ENCODE results near the gene SLC39A8. TPM values are rescaled to one million over a fixed set of nuclear protein-coding genes. Genes with fewer than 3 reads are reported as not detected.

SLC39A8 gene
- total RNA-seq, 4 donors from 2014 or later: 2.9 to 8.6 (median 6.3) TPM

GRCh38 chr4:102321260-102321995 is 23.9 kb downstream of the SLC39A8 start:
- H3K36me3 ChIP-seq: no peaks in the 10 kb centered on the region
- H3K27me3 ChIP-seq: no peaks in the 10 kb centered on the region
- no peaks in the 10 kb centered on the region for H3K9me3 ChIP-seq
- DNase-seq: no peak
- H3K27ac ChIP-seq: no peak overlapping the region
- TF ChIP-seq CTCF (IDR thresholded peaks at IDR 0.05) (no peak), POLR2A (IDR thresholded peaks at IDR 0.05) (no peak)
- H3K4me3 ChIP-seq: no peak overlapping the region
- intact Hi-C loops (cut with DNase I): no loop called here
- H3K4me1 ChIP-seq: no peaks in the 10 kb centered on the region
- WGBS, 2 donors: 81 to 89% methylated on average over 10 to 11 of the region's 11 CpGs

DNA sequence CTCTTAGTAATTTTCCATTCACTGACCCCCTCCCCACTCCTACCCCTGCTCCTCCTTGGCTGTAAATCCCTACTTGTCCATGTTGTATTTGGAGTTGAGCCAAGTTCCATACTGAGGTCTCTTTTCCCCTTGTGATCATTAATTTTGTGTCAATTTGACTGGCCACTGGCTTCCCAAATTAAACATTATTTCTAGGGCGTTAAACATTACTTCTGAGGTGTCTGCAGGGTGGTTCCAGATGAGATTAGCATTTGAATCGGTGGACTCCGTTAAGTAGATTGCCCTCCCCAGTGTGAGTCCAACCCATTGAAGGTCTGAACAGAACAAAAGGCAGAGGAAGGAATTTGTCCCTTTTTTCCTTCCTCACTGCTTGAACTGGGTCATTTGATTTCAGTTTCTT is 25.7 kb downstream of the SLC39A8 start:
- no peaks in the 10 kb centered on the region for H3K9me3 ChIP-seq
- no peaks in the 10 kb centered on the region for H3K4me1 ChIP-seq
- intact Hi-C loops (cut with DNase I): no loop called here
- H3K27me3 ChIP-seq: no peaks in the 10 kb centered on the region
- no peak for TF ChIP-seq CTCF (IDR thresholded peaks at IDR 0.05)
- H3K27ac ChIP-seq: no peak overlapping the region
- H3K4me3 ChIP-seq: no peak overlapping the region
- DNase-seq: no peak
- WGBS, 2 donors: 72 to 76% methylated on average over 3 of the region's 3 CpGs
- no peaks in the 10 kb centered on the region for H3K36me3 ChIP-seq

GRCh38 chr4:102318526-102318925 is 26.8 kb downstream of the SLC39A8 start:
- Histone ChIP-seq H3K9me3 (no peaks in the 10 kb centered on the region), H3K27me3 (no peaks in the 10 kb centered on the region), H3K27ac (no peak overlapping the region), H3K4me1 (no peaks in the 10 kb centered on the region), H3K36me3 (no peaks in the 10 kb centered on the region), H3K4me3 (no peak overlapping the region)
- TF ChIP-seq POLR2A (IDR thresholded peaks at IDR 0.05): no peak
- no peak for TF ChIP-seq CTCF (IDR thresholded peaks at IDR 0.05)
- no peak for DNase-seq
- 66 to 85% methylated on average over 5 of the region's 5 CpGs for WGBS, 2 donors
- intact Hi-C loops (cut with DNase I): no loop called here

- H3K27ac ChIP-seq: no peak overlapping the region
- intact Hi-C loops (cut with DNase I): no loop called here
- no peak for DNase-seq
- no peak overlapping the region for H3K4me3 ChIP-seq
- no peak for TF ChIP-seq POLR2A (IDR thresholded peaks at IDR 0.05)
- no peak for TF ChIP-seq CTCF (IDR thresholded peaks at IDR 0.05)
- H3K36me3 ChIP-seq: no peaks in the 10 kb centered on the region
- H3K27me3 ChIP-seq: no peaks in the 10 kb centered on the region
- H3K4me1 ChIP-seq: no peaks in the 10 kb centered on the region
- WGBS, 2 donors: 68 to 83% methylated on average over 3 of the region's 3 CpGs
- H3K9me3 ChIP-seq: no peaks in the 10 kb centered on the region
Measured at GRCh38 chr4:102318105-102318504, 27.2 kb downstream of the SLC39A8 start.

GRCh38 chr4:102317459-102317858 is 27.8 kb downstream of the SLC39A8 start:
- Histone ChIP-seq H3K36me3 (no peaks in the 10 kb centered on the region), H3K4me3 (no peak overlapping the region), H3K9me3 (no peaks in the 10 kb centered on the region), H3K27me3 (no peaks in the 10 kb centered on the region), H3K4me1 (no peaks in the 10 kb centered on the region), H3K27ac (no peak overlapping the region)
- WGBS, 2 donors: 79 to 89% methylated on average over 1 of the region's 1 CpG
- TF ChIP-seq POLR2A (IDR thresholded peaks at IDR 0.05) (no peak), CTCF (IDR thresholded peaks at IDR 0.05) (no peak)
- intact Hi-C loops (cut with DNase I): no loop called here
- no peak for DNase-seq
